Tibial artery (tissue), 4 donors: ENCODE data around the gene TMEM97.

ENCODE experiments used
- DNase-seq, 2 donors: peaks; one replicate each; pipeline ENCODE4 v3.0.0-alpha.2; 2019
- H3K27ac ChIP-seq, 2 donors: fragments of 200-600 bp; sonication (generic) in 1 of 2; 1 replicate in 1 of 2; 2 replicates in 1 of 2; pipeline ENCODE4 v1.5.1; 2018 to 2019; ENCODE audit warnings: mild to moderate bottlenecking in 1 of 2
- H3K27me3 ChIP-seq, 2 donors: fragments of 200-600 bp; sonication (generic) in 1 of 2; one replicate each; pipeline versions ENCODE4 v1.5.1 to v1.6.0; 2016 to 2019
- H3K36me3 ChIP-seq, 3 donors: fragments of 200-600 bp; sonication (generic) in 2 of 3; one replicate each; pipeline ENCODE4 v1.5.1; 2016 to 2019; ENCODE audit warnings: mild to moderate bottlenecking in 2 of 3
- H3K4me1 ChIP-seq, 4 donors: fragments of 200-600 bp; sonication (generic) in 2 of 4; 1 replicate in 3 of 4; 2 replicates in 1 of 4; pipeline ENCODE4 v1.5.1; 2016 to 2019
- H3K4me3 ChIP-seq, 2 donors: fragments of 200-600 bp; sonication (generic) in 1 of 2; 1 replicate in 1 of 2; 2 replicates in 1 of 2; pipeline ENCODE4 v1.5.1; 2018 to 2019; ENCODE audit warnings: mild to moderate bottlenecking in 2 of 2
- H3K9me3 ChIP-seq, 3 donors: fragments of 200-600 bp; sonication (generic) in 1 of 3; one replicate each; pipeline ENCODE4 v1.5.1; 2016 to 2019
- CTCF ChIP-seq, 2 experiments: fragments of 200-600 bp in 1 of 2; fragments of 450-650 bp in 1 of 2; IDR thresholded peaks; one replicate each; pipeline ENCODE4 v1.5.1; 2017 to 2019; ENCODE audit warnings: antibody characterized with exemption in 2 of 2, mild to moderate bottlenecking in 1 of 2, moderate library complexity in 1 of 2
- intact Hi-C: fragments of 100-400 bp; cut with DNase I; formaldehyde crosslinking; loops from one replicate; pipeline ENCODE4 v1.15.0; 2023; ENCODE audit warnings: low total_unique reads

Gene TMEM97

GRCh38 chr17:28319598-28319935, 567 bp downstream of the TMEM97 start:
- Histone ChIP-seq H3K36me3 (no peaks in the 10 kb centered on the region), H3K9me3 (no peaks in the 10 kb centered on the region), H3K27ac (peak overlapping the region; percentile 42 to 44), H3K27me3 (no peaks in the 10 kb centered on the region), H3K4me1 (peaks cover 0 to 22% (median 13%) of the 10 kb centered on the region in 4 donors), H3K4me3 (peak overlapping the region; percentile 56 to 81)
- TF ChIP-seq CTCF (IDR thresholded peaks at IDR 0.05) = no peak
- DNase-seq = no peak
- intact Hi-C loops = no loop called here

- no peak for DNase-seq
- H3K9me3 ChIP-seq = no peaks in the 10 kb centered on the region
- TF ChIP-seq CTCF (IDR thresholded peaks at IDR 0.05) = no peak
- no peaks in the 10 kb centered on the region for H3K36me3 ChIP-seq
- H3K27me3 ChIP-seq = no peaks in the 10 kb centered on the region
- intact Hi-C loops = no loop called here
- H3K27ac ChIP-seq = no peak overlapping the region
- H3K4me1 ChIP-seq = peaks cover 0 to 22% (median 13%) of the 10 kb centered on the region in 4 donors
- H3K4me3 ChIP-seq = no peak overlapping the region
Observed at GRCh38 chr17:28320215-28321061, 1.4 kb downstream of the TMEM97 start.

- TF ChIP-seq CTCF (IDR thresholded peaks at IDR 0.05) = no peak
- intact Hi-C loops = no loop called here
- Histone ChIP-seq H3K36me3 (peaks cover 22 to 30% (median 23%) of the 10 kb centered on the region in 3 donors), H3K4me1 (peaks cover 0 to 11% (median 4%) of the 10 kb centered on the region in 4 donors), H3K27me3 (no peaks in the 10 kb centered on the region), H3K9me3 (no peaks in the 10 kb centered on the region), H3K27ac (no peak overlapping the region), H3K4me3 (no peak overlapping the region)
- DNase-seq = no peak
Observed at GRCh38 chr17:28324267-28324745, 5.3 kb downstream of the TMEM97 start.

GRCh38 chr17:28324781-28325180, 5.8 kb downstream of the TMEM97 start:
- peaks cover 0 to 6% (median 2%) of the 10 kb centered on the region in 4 donors for H3K4me1 ChIP-seq
- H3K27me3 ChIP-seq = no peaks in the 10 kb centered on the region
- no peak for DNase-seq
- H3K27ac ChIP-seq = no peak overlapping the region
- peaks cover 26 to 35% (median 27%) of the 10 kb centered on the region in 3 donors for H3K36me3 ChIP-seq
- H3K9me3 ChIP-seq = no peaks in the 10 kb centered on the region
- intact Hi-C loops = no loop called here
- no peak for TF ChIP-seq CTCF (IDR thresholded peaks at IDR 0.05)
- no peak overlapping the region for H3K4me3 ChIP-seq

GRCh38 chr17:28325211-28325610, 6.2 kb downstream of the TMEM97 start:
- no peak overlapping the region for H3K27ac ChIP-seq
- no peak overlapping the region for H3K4me3 ChIP-seq
- intact Hi-C loops = no loop called here
- H3K36me3 ChIP-seq = peaks cover 26 to 39% (median 29%) of the 10 kb centered on the region in 3 donors
- no peaks in the 10 kb centered on the region for H3K27me3 ChIP-seq
- TF ChIP-seq CTCF (IDR thresholded peaks at IDR 0.05) = no peak
- DNase-seq = no peak
- peaks cover 0 to 2% (median 0%) of the 10 kb centered on the region in 4 donors for H3K4me1 ChIP-seq
- no peaks in the 10 kb centered on the region for H3K9me3 ChIP-seq
